Neural progenitor cell (in vitro differentiated cells): ENCODE results near the gene ADGRG1. TPM values are rescaled to one million over a fixed set of nuclear protein-coding genes. Genes with fewer than 3 reads are reported as not detected.
A peak's percentile ranks its signal among the peaks of the same experiment; 100 is the strongest.

Source experiments
- DNase-seq: peaks from one replicate; pipeline ENCODE4 v3.0.0-alpha.2; 2016; ENCODE audit warnings: low spot score
- H2AFZ ChIP-seq: fragments of 200-600 bp; sonication (generic); replicated peaks from 2 replicates; pipeline ENCODE4 v1.6.1; 2016; ENCODE audit warnings: antibody characterized with exemption
- H3F3A ChIP-seq: fragments of 200-600 bp; sonication (generic); 2 replicates; pipeline ENCODE4 v1.6.1; 2016; ENCODE audit warnings: antibody characterized with exemption, low read depth
- H3K27ac ChIP-seq: fragments of 200-600 bp; sonication (generic); 2 replicates; pipeline ENCODE4 v1.5.1; 2016; ENCODE audit warnings: mild to moderate bottlenecking
- H3K27me3 ChIP-seq: fragments of 200-600 bp; sonication (generic); 2 replicates; pipeline ENCODE4 v1.6.1; 2016; ENCODE audit warnings: mild to moderate bottlenecking, moderate library complexity
- H3K36me3 ChIP-seq: fragments of 200-600 bp; sonication (generic); 2 replicates; pipeline ENCODE4 v1.5.1; 2016
- H3K4me1 ChIP-seq: fragments of 200-600 bp; sonication (generic); 2 replicates; pipeline ENCODE4 v1.6.1; 2016; ENCODE audit warnings: mixed run types
- H3K4me2 ChIP-seq: fragments of 200-600 bp; sonication (generic); 2 replicates; pipeline ENCODE4 v1.6.1; 2016
- H3K4me3 ChIP-seq: fragments of 200-600 bp; sonication (generic); 2 replicates; pipeline ENCODE4 v1.5.1; 2016
- H3K79me2 ChIP-seq: fragments of 200-600 bp; sonication (generic); 2 replicates; pipeline ENCODE4 v1.6.1; 2016; ENCODE audit warnings: low read depth
- H3K9ac ChIP-seq: fragments of 200-600 bp; sonication (generic); 2 replicates; pipeline ENCODE4 v1.6.1; 2016
- H3K9me3 ChIP-seq: fragments of 200-600 bp; sonication (generic); 2 replicates; pipeline ENCODE4 v1.5.1; 2016; ENCODE audit warnings: low read depth
- H4K20me1 ChIP-seq: fragments of 200-600 bp; sonication (generic); 2 replicates; pipeline ENCODE4 v1.6.1; 2016; ENCODE audit warnings: low read depth
- H3K27ac Mint-ChIP-seq: 3 replicates; pipeline ENCODE4 v1.8.0; 2021; ENCODE audit warnings: mixed read lengths
- H3K27me3 Mint-ChIP-seq: 2 replicates; pipeline ENCODE4 v1.8.0; 2022; ENCODE audit warnings: low read depth, mild to moderate bottlenecking, inconsistent platforms, moderate library complexity, mixed read lengths; ENCODE audit not compliant: insufficient read depth
- H3K36me3 Mint-ChIP-seq: 3 replicates; pipeline ENCODE4 v1.8.0; 2021; ENCODE audit warnings: mixed read lengths
- H3K4me1 Mint-ChIP-seq: 3 replicates; pipeline ENCODE4 v1.8.0; 2021; ENCODE audit warnings: mixed read lengths
- H3K4me3 Mint-ChIP-seq: 3 replicates; pipeline ENCODE4 v1.8.0; 2021; ENCODE audit warnings: mild to moderate bottlenecking, moderate library complexity, mixed read lengths
- H3K9me3 Mint-ChIP-seq: 3 replicates; pipeline ENCODE4 v1.8.0; 2020; ENCODE audit warnings: mixed read lengths
- EZH2 ChIP-seq: fragments of 200-600 bp; sonication (generic); IDR thresholded peaks from 2 replicates; pipeline ENCODE4 v1.6.1; 2017; ENCODE audit warnings: antibody characterized with exemption, mild to moderate bottlenecking, moderate library complexity
- EZH2phosphoT487 ChIP-seq: fragments of 200-600 bp; sonication (generic); IDR thresholded peaks from 2 replicates; pipeline ENCODE4 v1.6.1; 2017; ENCODE audit warnings: antibody characterized with exemption
- total RNA-seq: library from RNA; depleted of rRNA; stranded (reverse); fragments of >200 nt; gene quantifications from 2 replicates; pipeline ENCODE4 v1.2.3, GENCODE V29; 2015; ENCODE audit warnings: low replicate concordance
- TF ChIP-seq, protein P1 (sequence below): fragments of 200-600 bp; sonication (generic); IDR thresholded peaks from 2 replicates; pipeline ENCODE4 v1.5.1; 2017; ENCODE audit warnings: antibody characterized with exemption, mild to moderate bottlenecking

Gene ADGRG1
- total RNA-seq, 1 donor from 2014 or later = 8.0 TPM

DNA sequence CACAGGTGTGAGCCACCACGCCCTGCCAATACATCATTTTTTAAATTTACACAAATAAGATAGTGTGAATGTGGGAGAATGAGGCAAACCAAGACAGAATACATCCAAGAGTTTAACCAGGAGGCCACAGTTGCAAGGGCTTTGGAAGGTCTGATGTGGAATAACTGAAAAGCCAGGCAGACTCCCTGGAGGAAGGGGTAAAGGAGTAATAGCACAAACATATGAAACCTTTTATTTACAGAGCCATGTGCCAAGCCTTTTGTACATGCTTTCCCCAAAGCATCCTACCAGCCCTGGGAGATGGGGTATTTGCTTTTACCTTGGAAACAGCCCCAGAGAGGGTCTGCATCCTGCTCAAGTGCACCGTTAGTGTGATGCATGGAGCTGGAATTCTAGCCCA, 44.4 kb downstream of the ADGRG1 start:
- Histone ChIP-seq H3F3A (peaks cover 10% of the 10 kb centered on the region), H2AFZ (no peak overlapping the region), H3K27me3 (no peaks in the 10 kb centered on the region), H3K4me3 (no peak overlapping the region), H3K79me2 (no peaks in the 10 kb centered on the region), H3K9ac (no peak overlapping the region), H3K36me3 (no peaks in the 10 kb centered on the region), H3K4me2 (no peak overlapping the region), H4K20me1 (no peaks in the 10 kb centered on the region), H3K27ac (no peak overlapping the region), H3K4me1 (peaks cover 19% of the 10 kb centered on the region), H3K9me3 (no peaks in the 10 kb centered on the region)
- TF ChIP-seq, protein P1, sequence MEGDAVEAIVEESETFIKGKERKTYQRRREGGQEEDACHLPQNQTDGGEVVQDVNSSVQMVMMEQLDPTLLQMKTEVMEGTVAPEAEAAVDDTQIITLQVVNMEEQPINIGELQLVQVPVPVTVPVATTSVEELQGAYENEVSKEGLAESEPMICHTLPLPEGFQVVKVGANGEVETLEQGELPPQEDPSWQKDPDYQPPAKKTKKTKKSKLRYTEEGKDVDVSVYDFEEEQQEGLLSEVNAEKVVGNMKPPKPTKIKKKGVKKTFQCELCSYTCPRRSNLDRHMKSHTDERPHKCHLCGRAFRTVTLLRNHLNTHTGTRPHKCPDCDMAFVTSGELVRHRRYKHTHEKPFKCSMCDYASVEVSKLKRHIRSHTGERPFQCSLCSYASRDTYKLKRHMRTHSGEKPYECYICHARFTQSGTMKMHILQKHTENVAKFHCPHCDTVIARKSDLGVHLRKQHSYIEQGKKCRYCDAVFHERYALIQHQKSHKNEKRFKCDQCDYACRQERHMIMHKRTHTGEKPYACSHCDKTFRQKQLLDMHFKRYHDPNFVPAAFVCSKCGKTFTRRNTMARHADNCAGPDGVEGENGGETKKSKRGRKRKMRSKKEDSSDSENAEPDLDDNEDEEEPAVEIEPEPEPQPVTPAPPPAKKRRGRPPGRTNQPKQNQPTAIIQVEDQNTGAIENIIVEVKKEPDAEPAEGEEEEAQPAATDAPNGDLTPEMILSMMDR = no peak
- TF ChIP-seq EZH2phosphoT487 (no peak), EZH2 (no peak)
- Mint-ChIP-seq H3K27ac (no peak overlapping the region), H3K36me3 (no peaks in the 10 kb centered on the region), H3K9me3 (no peaks in the 10 kb centered on the region), H3K4me3 (no peak overlapping the region), H3K4me1 (peaks cover 23% of the 10 kb centered on the region), H3K27me3 (peaks cover 6% of the 10 kb centered on the region)
- no peak for DNase-seq

DNA sequence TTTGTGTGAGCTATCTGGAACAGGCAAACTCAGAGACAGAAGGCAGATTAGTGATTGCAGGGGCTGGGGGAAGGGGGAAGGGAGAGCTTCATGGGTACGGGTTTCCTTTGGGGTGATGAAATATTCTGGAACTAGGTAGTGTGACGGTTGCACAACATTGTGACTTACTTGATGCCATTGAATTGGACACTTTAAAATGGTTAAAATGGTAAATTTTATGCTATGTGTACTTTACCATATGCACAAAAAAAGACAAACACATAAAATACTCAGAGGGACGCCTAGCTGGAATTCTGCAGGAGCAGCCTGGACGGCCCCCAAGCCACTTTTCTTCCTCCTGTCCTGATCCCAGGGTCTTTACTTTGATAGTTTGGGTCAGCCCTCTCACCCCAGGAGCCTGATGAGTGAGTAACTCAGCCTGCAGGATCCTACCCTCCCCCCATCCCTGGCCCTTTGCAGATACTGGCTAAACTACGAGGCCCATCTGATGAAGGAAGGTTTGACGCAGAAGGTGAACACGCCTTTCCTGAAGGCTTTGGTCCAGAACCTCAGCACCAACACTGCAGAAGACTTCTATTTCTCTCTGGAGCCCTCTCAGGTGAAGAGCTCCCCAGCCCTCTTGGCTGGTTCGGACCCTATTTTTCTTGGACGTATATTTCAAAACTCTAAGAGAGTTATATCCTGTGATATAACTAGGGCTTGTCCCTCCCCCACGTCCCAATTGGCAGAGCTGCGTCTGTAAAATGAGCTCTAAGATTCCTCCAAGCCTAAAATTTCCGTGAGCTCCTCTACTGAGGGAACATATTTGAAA, 47.5 kb downstream of the ADGRG1 start:
- H3K4me1 ChIP-seq = peaks cover 19% of the 10 kb centered on the region
- DNase-seq = peak; percentile 65
- no peak overlapping the region for H3K4me3 ChIP-seq
- H3K4me3 Mint-ChIP-seq = no peak overlapping the region
- no peaks in the 10 kb centered on the region for H3K79me2 ChIP-seq
- H3K9ac ChIP-seq = no peak overlapping the region
- H2AFZ ChIP-seq = peak overlapping the region; percentile 17
- no peaks in the 10 kb centered on the region for H3K9me3 Mint-ChIP-seq
- no peak overlapping the region for H3K27ac ChIP-seq
- H3K27me3 Mint-ChIP-seq = peaks cover 3% of the 10 kb centered on the region
- no peak overlapping the region for H3K27ac Mint-ChIP-seq
- H3K36me3 Mint-ChIP-seq = no peaks in the 10 kb centered on the region
- H3K9me3 ChIP-seq = no peaks in the 10 kb centered on the region
- peaks cover 10% of the 10 kb centered on the region for H3F3A ChIP-seq
- no peaks in the 10 kb centered on the region for H3K27me3 ChIP-seq
- H3K36me3 ChIP-seq = no peaks in the 10 kb centered on the region
- peak overlapping the region; percentile 65 for H3K4me2 ChIP-seq
- no peaks in the 10 kb centered on the region for H4K20me1 ChIP-seq
- H3K4me1 Mint-ChIP-seq = peaks cover 33% of the 10 kb centered on the region
- TF ChIP-seq EZH2 = no peak
- TF ChIP-seq EZH2phosphoT487 = no peak
- TF ChIP-seq, protein P1 = no peak

DNA sequence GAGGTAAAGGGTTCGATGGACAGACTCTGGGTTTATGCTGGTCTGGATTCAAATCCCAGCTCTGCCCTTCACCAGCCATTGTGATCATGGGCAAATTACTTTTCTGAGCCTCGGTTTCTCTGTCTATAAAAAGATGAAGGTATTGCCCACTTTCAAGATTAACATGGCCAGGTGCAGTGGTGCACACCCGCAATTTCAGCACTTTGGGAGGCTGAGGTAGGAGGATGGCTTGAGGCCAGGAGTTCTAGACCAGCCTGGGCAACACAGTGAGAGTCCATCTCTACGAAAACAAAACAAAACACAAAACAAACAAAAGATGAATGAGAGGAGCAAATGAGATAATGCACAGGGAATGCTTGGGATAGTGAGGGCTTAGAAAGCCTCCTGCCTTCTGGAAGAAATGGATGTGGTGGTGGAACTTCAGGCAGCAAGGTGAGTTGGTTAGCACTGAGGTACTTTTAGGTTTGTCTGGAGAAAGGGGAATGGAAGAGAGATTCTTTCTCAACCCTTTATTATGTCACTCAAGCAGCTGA, 48.2 kb downstream of the ADGRG1 start:
- Histone ChIP-seq H4K20me1 (no peaks in the 10 kb centered on the region), H3K36me3 (no peaks in the 10 kb centered on the region), H3F3A (peaks cover 10% of the 10 kb centered on the region), H3K27ac (no peak overlapping the region), H3K27me3 (no peaks in the 10 kb centered on the region), H3K79me2 (no peaks in the 10 kb centered on the region), H3K9ac (no peak overlapping the region), H3K9me3 (no peaks in the 10 kb centered on the region), H2AFZ (peak overlapping the region; percentile 17), H3K4me1 (peaks cover 19% of the 10 kb centered on the region), H3K4me3 (no peak overlapping the region), H3K4me2 (no peak overlapping the region)
- Mint-ChIP-seq H3K9me3 (no peaks in the 10 kb centered on the region), H3K27ac (peak overlapping the region; percentile 94), H3K4me1 (peaks cover 31% of the 10 kb centered on the region), H3K4me3 (no peak overlapping the region), H3K27me3 (peaks cover 3% of the 10 kb centered on the region), H3K36me3 (no peaks in the 10 kb centered on the region)
- DNase-seq = no peak
- no peak for TF ChIP-seq EZH2
